Astrocyte of the cerebellum (primary cell): Measurements from ENCODE around the gene SDK2.

ENCODE experiments used
- DNase-seq: peaks from one replicate; pipeline ENCODE4 v3.0.0-alpha.2; 2011; ENCODE audit warnings: low read depth
- H3K4me3 ChIP-seq: 2 replicates; pipeline ENCODE4 v1.5.1; 2011; ENCODE audit warnings: mild to moderate bottlenecking, low read depth, low read length, moderate library complexity
- in situ Hi-C: cut with HindIII; loops from 2 replicates; pipeline ENCODE4 v1.10.0; 2017; ENCODE audit warnings: low sequenced_read_pairs
- TF ChIP-seq, protein P1 (sequence below): IDR thresholded peaks from 2 replicates; pipeline ENCODE4 v1.5.1; 2012; ENCODE audit warnings: low read length, low read depth, moderate library complexity, mild to moderate bottlenecking; ENCODE audit errors: missing control alignments

Gene SDK2

DNA sequence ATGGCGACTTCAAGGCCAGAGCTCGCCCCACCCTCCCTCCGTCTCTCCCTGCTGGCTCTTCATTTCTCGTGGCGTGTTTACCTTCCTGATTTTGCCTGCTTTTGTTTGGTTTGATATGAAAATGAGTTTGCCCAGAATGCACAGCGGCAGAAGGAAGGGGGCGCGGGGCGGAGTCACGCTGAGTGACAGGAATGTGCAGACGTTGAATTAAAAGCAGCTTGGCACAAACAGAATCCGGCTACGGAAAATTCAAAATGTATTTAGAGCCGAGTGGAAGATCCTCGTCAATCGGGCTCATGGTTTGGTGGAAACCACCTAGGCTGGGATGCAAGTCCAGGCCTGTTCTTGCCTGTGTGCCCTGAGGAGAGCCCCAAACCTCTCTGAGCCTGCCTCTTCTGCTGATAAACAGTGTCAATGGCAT, 102.7 kb downstream of the SDK2 start:
- no peak overlapping the region for H3K4me3 ChIP-seq
- TF ChIP-seq, protein P1, sequence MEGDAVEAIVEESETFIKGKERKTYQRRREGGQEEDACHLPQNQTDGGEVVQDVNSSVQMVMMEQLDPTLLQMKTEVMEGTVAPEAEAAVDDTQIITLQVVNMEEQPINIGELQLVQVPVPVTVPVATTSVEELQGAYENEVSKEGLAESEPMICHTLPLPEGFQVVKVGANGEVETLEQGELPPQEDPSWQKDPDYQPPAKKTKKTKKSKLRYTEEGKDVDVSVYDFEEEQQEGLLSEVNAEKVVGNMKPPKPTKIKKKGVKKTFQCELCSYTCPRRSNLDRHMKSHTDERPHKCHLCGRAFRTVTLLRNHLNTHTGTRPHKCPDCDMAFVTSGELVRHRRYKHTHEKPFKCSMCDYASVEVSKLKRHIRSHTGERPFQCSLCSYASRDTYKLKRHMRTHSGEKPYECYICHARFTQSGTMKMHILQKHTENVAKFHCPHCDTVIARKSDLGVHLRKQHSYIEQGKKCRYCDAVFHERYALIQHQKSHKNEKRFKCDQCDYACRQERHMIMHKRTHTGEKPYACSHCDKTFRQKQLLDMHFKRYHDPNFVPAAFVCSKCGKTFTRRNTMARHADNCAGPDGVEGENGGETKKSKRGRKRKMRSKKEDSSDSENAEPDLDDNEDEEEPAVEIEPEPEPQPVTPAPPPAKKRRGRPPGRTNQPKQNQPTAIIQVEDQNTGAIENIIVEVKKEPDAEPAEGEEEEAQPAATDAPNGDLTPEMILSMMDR, result no peak
- no peak for DNase-seq
- in situ Hi-C loops, result no loop called here

DNA sequence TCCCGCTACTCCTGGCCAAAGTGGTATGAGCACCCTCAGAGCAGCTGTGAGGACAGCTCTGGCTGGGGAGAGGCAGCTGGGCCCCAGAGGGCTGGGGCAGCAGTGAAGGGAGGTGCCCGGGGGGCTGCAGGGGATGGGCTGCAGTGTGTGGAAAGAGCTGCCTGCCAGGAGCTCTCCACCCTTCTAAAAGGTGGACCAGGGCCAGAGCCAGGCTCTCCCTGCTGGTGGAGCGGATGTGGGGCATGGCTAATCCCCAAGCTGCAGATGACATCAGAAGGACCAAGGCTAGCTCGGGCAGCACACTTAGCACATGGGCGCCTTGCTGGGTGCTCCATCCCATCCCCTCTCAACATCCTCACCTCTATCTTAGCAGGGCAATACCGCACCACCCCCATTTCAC, 103.1 kb downstream of the SDK2 start:
- H3K4me3 ChIP-seq, result no peak overlapping the region
- TF ChIP-seq, protein P1, result no peak
- in situ Hi-C loops, result no loop called here
- no peak for DNase-seq

DNA sequence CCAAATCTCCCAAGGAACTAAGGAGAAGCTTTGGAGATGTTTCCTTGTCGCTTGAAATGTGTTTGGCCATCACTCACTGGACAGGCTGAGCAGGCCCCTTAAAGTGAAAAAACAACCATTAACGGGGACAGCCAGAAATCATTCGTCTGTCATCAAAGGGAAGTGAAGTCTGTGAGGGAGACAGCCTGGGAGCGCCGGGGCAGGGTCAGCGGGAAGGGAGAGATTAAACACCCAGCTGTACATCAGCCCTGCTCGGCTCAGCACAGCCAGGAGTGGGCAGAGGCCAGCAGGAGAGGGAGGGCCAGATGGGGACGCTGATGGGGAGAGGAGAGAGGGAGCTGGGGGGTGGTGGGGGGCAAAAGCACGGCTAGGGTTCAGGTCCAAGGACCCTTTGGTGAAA, 105.1 kb downstream of the SDK2 start:
- in situ Hi-C loops, result no loop called here
- DNase-seq, result no peak
- TF ChIP-seq, protein P1, result no peak
- H3K4me3 ChIP-seq, result no peak overlapping the region

DNA sequence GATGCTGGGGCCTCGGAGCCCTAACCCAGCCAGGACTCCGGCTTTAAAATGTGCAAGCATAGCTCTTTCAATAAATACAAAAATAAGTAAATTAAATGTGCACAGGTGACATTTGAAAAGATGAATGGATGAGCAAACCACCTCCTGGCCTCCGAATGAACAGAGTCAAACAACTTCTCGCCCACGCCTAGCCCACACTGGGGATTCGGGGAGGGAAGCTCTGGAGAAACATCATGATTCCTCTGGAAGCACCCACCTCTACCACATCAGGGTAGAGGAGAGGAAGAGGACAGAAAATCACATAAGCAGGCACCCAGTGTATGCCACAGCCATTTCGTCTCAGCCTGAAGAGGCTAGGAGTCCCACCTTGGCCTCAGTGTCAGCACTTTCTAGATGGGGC, 105.8 kb downstream of the SDK2 start:
- TF ChIP-seq, protein P1, result no peak
- DNase-seq, result no peak
- H3K4me3 ChIP-seq, result no peak overlapping the region
- in situ Hi-C loops, result no loop called here

DNA sequence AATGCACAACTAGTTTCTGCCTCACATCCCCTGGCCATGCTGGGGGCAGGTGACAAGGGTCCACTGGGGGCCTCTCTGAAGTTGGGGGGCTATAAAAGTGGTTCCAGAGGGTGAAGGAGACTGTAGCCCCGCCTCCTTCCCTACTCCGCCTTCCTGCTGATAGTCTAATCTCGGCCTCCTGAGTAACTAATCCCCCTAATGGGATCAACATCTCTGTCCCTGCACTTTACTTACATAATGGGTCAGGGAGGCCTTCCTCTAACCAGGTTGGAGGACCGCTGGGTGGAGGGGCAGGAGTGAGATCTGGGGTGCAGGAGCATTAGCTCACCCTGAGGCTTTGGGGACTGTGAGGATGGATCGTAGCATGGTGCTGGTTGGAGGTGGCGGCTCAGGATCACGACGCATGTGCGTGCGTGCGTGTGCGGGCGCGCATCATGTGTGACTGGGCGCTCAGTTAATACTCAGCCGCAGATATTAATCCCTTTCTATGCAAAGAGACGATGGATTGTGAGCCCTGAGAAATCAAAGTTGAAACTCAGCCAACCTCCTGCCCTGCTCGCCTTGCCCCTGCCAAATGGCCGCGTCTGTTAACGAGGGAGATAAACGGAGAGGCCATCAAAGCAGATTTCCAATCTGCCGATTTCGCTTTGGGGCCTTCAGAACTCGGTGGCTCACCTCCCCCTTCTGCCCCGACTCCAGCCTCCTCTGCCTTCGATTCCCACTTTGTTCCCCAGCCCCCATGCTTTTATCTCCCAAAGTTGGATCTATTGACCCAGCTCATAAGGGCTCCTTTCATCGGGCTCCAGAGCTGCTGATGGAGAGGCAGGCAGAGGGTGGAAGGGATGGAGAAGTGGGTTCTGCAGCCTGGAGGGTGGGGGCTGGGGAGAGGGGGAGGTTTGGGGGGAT, 107.3 kb downstream of the SDK2 start:
- in situ Hi-C loops, result no loop called here
- DNase-seq, result no peak
- H3K4me3 ChIP-seq, result no peak overlapping the region
- TF ChIP-seq, protein P1, result no peak

DNA sequence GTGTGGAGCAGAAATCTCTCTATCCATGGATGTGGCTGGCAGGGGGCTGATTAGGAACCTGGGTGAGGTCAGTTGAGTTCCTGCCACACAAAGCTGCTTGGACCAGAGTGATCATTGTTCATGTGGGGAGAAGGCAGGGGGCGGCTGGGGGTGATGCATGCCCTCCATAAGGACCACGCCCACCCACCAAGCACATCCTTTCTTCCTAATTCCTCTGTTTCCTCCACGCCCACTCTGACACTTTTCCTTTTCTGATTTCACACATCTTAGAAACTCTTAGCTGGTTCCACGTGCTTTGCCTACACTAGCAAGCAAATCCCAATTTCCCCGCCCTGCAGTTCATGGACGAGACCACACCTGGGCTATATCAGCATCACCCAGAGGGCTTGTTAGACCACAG, 108.5 kb downstream of the SDK2 start:
- in situ Hi-C loops, result no loop called here
- TF ChIP-seq, protein P1, result no peak

More for the DNA sequence above, 108.5 kb downstream of the SDK2 start:
- DNase-seq, result no peak
- H3K4me3 ChIP-seq, result no peak overlapping the region
